Measurements from ENCODE around the gene FGF5. TPM values are rescaled to one million over a fixed set of nuclear protein-coding genes. Genes with fewer than 3 reads are reported as not detected.

The FGF5 gene
- total RNA-seq, 1 donor from 2014 or later: not detected

DNA sequence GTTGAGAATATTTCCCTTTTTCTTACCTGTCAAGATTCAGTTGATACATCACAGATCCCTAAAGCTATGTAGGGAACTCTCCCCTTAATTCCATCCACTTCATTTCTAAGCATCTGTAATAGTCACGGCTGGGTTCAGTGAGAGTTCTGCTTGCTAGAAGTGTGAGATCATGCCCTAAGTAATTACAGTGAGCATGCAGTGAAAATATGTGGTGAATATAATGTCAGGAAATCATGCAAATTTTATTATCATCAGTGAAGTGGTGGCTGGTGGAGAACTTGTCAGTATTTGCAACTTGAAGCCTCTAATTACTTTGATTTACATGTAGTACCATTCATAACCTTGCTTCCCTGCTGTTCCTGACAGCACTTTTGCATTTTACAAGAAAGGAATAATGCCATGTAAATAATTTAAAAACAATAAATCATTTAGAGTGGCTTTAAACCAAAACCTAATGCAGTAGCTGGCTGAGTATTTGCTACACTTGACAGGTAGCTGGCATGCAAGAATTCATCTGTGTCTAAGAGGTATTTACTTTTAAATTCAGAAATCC is 40.8 kb downstream of the FGF5 start:
- Mint-ChIP-seq H3K27me3 (ENCODE audit: insufficient read depth, low read depth) (peaks cover 2% of the 10 kb centered on the region), H3K4me3 (no peak overlapping the region), H3K4me1 (peaks cover 3% of the 10 kb centered on the region), H3K36me3 (no peaks in the 10 kb centered on the region), H3K9me3 (no peaks in the 10 kb centered on the region), H3K27ac (no peak overlapping the region)
- Histone ChIP-seq H3K27ac (no peak overlapping the region), H2AFZ (replicated peaks) (no peak overlapping the region), H3K9ac (no peak overlapping the region), H3K4me2 (no peak overlapping the region), H4K20me1 (ENCODE audit: low read depth) (no peaks in the 10 kb centered on the region), H3K9me3 (ENCODE audit: low read depth) (no peaks in the 10 kb centered on the region), H3K79me2 (ENCODE audit: low read depth) (no peaks in the 10 kb centered on the region), H3F3A (ENCODE audit: low read depth) (no peaks in the 10 kb centered on the region), H3K4me3 (no peak overlapping the region), H3K27me3 (no peaks in the 10 kb centered on the region), H3K36me3 (no peaks in the 10 kb centered on the region), H3K4me1 (peaks cover 13% of the 10 kb centered on the region)
- TF ChIP-seq, protein P1, sequence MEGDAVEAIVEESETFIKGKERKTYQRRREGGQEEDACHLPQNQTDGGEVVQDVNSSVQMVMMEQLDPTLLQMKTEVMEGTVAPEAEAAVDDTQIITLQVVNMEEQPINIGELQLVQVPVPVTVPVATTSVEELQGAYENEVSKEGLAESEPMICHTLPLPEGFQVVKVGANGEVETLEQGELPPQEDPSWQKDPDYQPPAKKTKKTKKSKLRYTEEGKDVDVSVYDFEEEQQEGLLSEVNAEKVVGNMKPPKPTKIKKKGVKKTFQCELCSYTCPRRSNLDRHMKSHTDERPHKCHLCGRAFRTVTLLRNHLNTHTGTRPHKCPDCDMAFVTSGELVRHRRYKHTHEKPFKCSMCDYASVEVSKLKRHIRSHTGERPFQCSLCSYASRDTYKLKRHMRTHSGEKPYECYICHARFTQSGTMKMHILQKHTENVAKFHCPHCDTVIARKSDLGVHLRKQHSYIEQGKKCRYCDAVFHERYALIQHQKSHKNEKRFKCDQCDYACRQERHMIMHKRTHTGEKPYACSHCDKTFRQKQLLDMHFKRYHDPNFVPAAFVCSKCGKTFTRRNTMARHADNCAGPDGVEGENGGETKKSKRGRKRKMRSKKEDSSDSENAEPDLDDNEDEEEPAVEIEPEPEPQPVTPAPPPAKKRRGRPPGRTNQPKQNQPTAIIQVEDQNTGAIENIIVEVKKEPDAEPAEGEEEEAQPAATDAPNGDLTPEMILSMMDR (IDR thresholded peaks at IDR 0.05): no peak
- TF ChIP-seq EZH2phosphoT487 (IDR thresholded peaks at IDR 0.05) (no peak), EZH2 (IDR thresholded peaks at IDR 0.05) (no peak)
- no peak for DNase-seq (ENCODE audit: low spot score)

GRCh38 chr4:80307774-80308465 is 41.5 kb downstream of the FGF5 start:
- H3K4me3 ChIP-seq: no peak overlapping the region
- no peaks in the 10 kb centered on the region for H3K36me3 Mint-ChIP-seq
- TF ChIP-seq, protein P1 (IDR thresholded peaks at IDR 0.05): no peak
- peak; percentile 66 for TF ChIP-seq EZH2phosphoT487 (IDR thresholded peaks at IDR 0.05)
- no peaks in the 10 kb centered on the region for H3K79me2 ChIP-seq (ENCODE audit: low read depth)
- no peak overlapping the region for H3K27ac ChIP-seq
- no peak overlapping the region for H2AFZ ChIP-seq (replicated peaks)
- no peaks in the 10 kb centered on the region for H3K36me3 ChIP-seq
- H3K4me3 Mint-ChIP-seq: no peak overlapping the region
- peak; percentile 36 for DNase-seq (ENCODE audit: low spot score)
- H3K27ac Mint-ChIP-seq: no peak overlapping the region
- peaks cover 2% of the 10 kb centered on the region for H3K27me3 Mint-ChIP-seq (ENCODE audit: insufficient read depth, low read depth)
- H3K9me3 ChIP-seq (ENCODE audit: low read depth): no peaks in the 10 kb centered on the region
- H3F3A ChIP-seq (ENCODE audit: low read depth): no peaks in the 10 kb centered on the region
- no peaks in the 10 kb centered on the region for H3K27me3 ChIP-seq
- H3K4me1 ChIP-seq: peaks cover 13% of the 10 kb centered on the region
- H3K4me2 ChIP-seq: no peak overlapping the region
- H4K20me1 ChIP-seq (ENCODE audit: low read depth): no peaks in the 10 kb centered on the region
- no peak overlapping the region for H3K9ac ChIP-seq
- H3K9me3 Mint-ChIP-seq: no peaks in the 10 kb centered on the region
- peaks cover 3% of the 10 kb centered on the region for H3K4me1 Mint-ChIP-seq

DNA sequence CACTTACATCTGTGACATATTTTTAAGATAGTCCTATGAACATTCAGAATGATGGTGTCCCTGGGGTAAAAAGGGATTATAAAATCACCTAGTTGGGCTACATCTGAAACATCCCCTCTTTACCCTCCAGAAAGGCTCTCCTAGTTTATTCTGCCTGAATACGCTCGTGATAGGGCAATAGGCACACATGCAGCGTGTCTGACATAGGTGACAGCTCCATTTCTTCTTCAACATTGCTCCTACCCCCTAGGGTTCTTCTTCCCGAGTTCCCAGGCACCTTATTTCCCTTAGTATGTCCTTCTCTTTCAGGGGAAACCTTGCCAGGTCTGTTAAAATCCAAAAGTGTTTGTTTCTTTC is 42.0 kb downstream of the FGF5 start:
- no peak for TF ChIP-seq EZH2 (IDR thresholded peaks at IDR 0.05)
- TF ChIP-seq EZH2phosphoT487 (IDR thresholded peaks at IDR 0.05): no peak
- TF ChIP-seq, protein P1 (IDR thresholded peaks at IDR 0.05): no peak
- no peaks in the 10 kb centered on the region for H3K9me3 ChIP-seq (ENCODE audit: low read depth)
- no peaks in the 10 kb centered on the region for H3K79me2 ChIP-seq (ENCODE audit: low read depth)
- no peaks in the 10 kb centered on the region for H4K20me1 ChIP-seq (ENCODE audit: low read depth)
- peaks cover 3% of the 10 kb centered on the region for H3K4me1 Mint-ChIP-seq
- no peak overlapping the region for H3K4me3 Mint-ChIP-seq
- DNase-seq (ENCODE audit: low spot score): no peak
- H3K9ac ChIP-seq: no peak overlapping the region
- H3K4me1 ChIP-seq: peaks cover 13% of the 10 kb centered on the region
- H3K27me3 ChIP-seq: peaks cover under 1% of the 10 kb centered on the region
- no peak overlapping the region for H2AFZ ChIP-seq (replicated peaks)
- no peak overlapping the region for H3K4me2 ChIP-seq
- no peaks in the 10 kb centered on the region for H3K36me3 Mint-ChIP-seq
- H3K27ac Mint-ChIP-seq: no peak overlapping the region
- H3K9me3 Mint-ChIP-seq: no peaks in the 10 kb centered on the region
- H3K36me3 ChIP-seq: no peaks in the 10 kb centered on the region
- no peak overlapping the region for H3K27ac ChIP-seq
- H3K27me3 Mint-ChIP-seq (ENCODE audit: insufficient read depth, low read depth): peaks cover 2% of the 10 kb centered on the region
- no peaks in the 10 kb centered on the region for H3F3A ChIP-seq (ENCODE audit: low read depth)
- H3K4me3 ChIP-seq: no peak overlapping the region

Measured in neural progenitor cell (in vitro differentiated cells).